Measurements from ENCODE around the gene ARPC5L.

The ARPC5L gene

GRCh38 chr9:124894035-124894740, 32.3 kb downstream of the ARPC5L start:
- Histone ChIP-seq H4K20me1 (ENCODE audit: low read depth, low read length) (no peaks in the 10 kb centered on the region), H3K27me3 (ENCODE audit: low read length) (no peaks in the 10 kb centered on the region), H3K27ac (ENCODE audit: low read depth, low read length) (no peak overlapping the region), H3K9me2 (replicated peaks; ENCODE audit: insufficient read depth, low read length) (no peaks in the 10 kb centered on the region), H3K9me3 (ENCODE audit: insufficient read depth, low read length) (no peaks in the 10 kb centered on the region), H3K4me2 (ENCODE audit: low read depth, low read length, poor library complexity, severe bottlenecking) (no peak overlapping the region), H2AFZ (ENCODE audit: low read depth, low read length, severe bottlenecking) (no peak overlapping the region), H3K9ac (ENCODE audit: low read length) (no peak overlapping the region), H3F3A (ENCODE audit: insufficient read depth) (no peaks in the 10 kb centered on the region), H3K36me3 (ENCODE audit: low read length) (peaks cover 4% of the 10 kb centered on the region; the same call in 1 of the 2 replicates), H3K4me3 (ENCODE audit: insufficient read depth, low read length, poor library complexity, severe bottlenecking) (no peak overlapping the region), H3K79me2 (ENCODE audit: insufficient read depth, low read length) (no peaks in the 10 kb centered on the region)
- TF ChIP-seq CTCF (IDR thresholded peaks at IDR 0.05; ENCODE audit: insufficient read depth, low read length, poor library complexity, severe bottlenecking), result no peak
- no peak for TF ChIP-seq EZH2phosphoT487 (conservative IDR thresholded peaks at IDR 0.05; ENCODE audit: low read length)

- peaks cover 4% of the 10 kb centered on the region; the same call in 1 of the 2 replicates for H3K36me3 ChIP-seq (ENCODE audit: low read length)
- H3K9ac ChIP-seq (ENCODE audit: low read length), result no peak overlapping the region
- TF ChIP-seq CTCF (IDR thresholded peaks at IDR 0.05; ENCODE audit: insufficient read depth, low read length, poor library complexity, severe bottlenecking) (peak; percentile 43), EZH2phosphoT487 (conservative IDR thresholded peaks at IDR 0.05; ENCODE audit: low read length) (no peak)
Measured at GRCh38 chr9:124894741-124895170, 32.8 kb downstream of the ARPC5L start.

GRCh38 chr9:124897570-124898460, 35.9 kb downstream of the ARPC5L start:
- no peak overlapping the region for H3K4me2 ChIP-seq (ENCODE audit: low read depth, low read length, poor library complexity, severe bottlenecking)
- no peak for TF ChIP-seq EZH2phosphoT487 (conservative IDR thresholded peaks at IDR 0.05; ENCODE audit: low read length)
- TF ChIP-seq CTCF (IDR thresholded peaks at IDR 0.05; ENCODE audit: insufficient read depth, low read length, poor library complexity, severe bottlenecking), result no peak
- no peak overlapping the region for H3K4me3 ChIP-seq (ENCODE audit: insufficient read depth, low read length, poor library complexity, severe bottlenecking)
- no peaks in the 10 kb centered on the region for H3F3A ChIP-seq (ENCODE audit: insufficient read depth)
- H3K79me2 ChIP-seq (ENCODE audit: insufficient read depth, low read length), result no peaks in the 10 kb centered on the region
- H3K27ac ChIP-seq (ENCODE audit: low read depth, low read length), result no peak overlapping the region
- H3K9me2 ChIP-seq (replicated peaks; ENCODE audit: insufficient read depth, low read length), result no peaks in the 10 kb centered on the region
- no peaks in the 10 kb centered on the region for H4K20me1 ChIP-seq (ENCODE audit: low read depth, low read length)
- no peak overlapping the region for H2AFZ ChIP-seq (ENCODE audit: low read depth, low read length, severe bottlenecking)
- no peaks in the 10 kb centered on the region for H3K27me3 ChIP-seq (ENCODE audit: low read length)
- no peaks in the 10 kb centered on the region for H3K9me3 ChIP-seq (ENCODE audit: insufficient read depth, low read length)
- no peak overlapping the region for H3K9ac ChIP-seq (ENCODE audit: low read length)
- peaks cover 4% of the 10 kb centered on the region; the same call in 1 of the 2 replicates for H3K36me3 ChIP-seq (ENCODE audit: low read length)

More at GRCh38 chr9:124894741-124895170, 32.8 kb downstream of the ARPC5L start:
- Histone ChIP-seq H2AFZ (ENCODE audit: low read depth, low read length, severe bottlenecking) (no peak overlapping the region), H3K4me2 (ENCODE audit: low read depth, low read length, poor library complexity, severe bottlenecking) (no peak overlapping the region), H3K79me2 (ENCODE audit: insufficient read depth, low read length) (no peaks in the 10 kb centered on the region), H3F3A (ENCODE audit: insufficient read depth) (no peaks in the 10 kb centered on the region), H4K20me1 (ENCODE audit: low read depth, low read length) (no peaks in the 10 kb centered on the region), H3K9me2 (replicated peaks; ENCODE audit: insufficient read depth, low read length) (no peaks in the 10 kb centered on the region), H3K27me3 (ENCODE audit: low read length) (no peaks in the 10 kb centered on the region), H3K27ac (ENCODE audit: low read depth, low read length) (no peak overlapping the region), H3K9me3 (ENCODE audit: insufficient read depth, low read length) (no peaks in the 10 kb centered on the region), H3K4me3 (ENCODE audit: insufficient read depth, low read length, poor library complexity, severe bottlenecking) (no peak overlapping the region)

All from SU-DHL-6 (cell line).